Adipocyte (in vitro differentiated cells): Measurements from ENCODE around the gene KRTAP10-1.

Experiments used
- DNase-seq: peaks from one replicate; pipeline ENCODE4 v3.0.0-alpha.2; 2015; ENCODE audit warnings: low read depth
- H3K27me3 ChIP-seq: replicated peaks from 2 replicates; pipeline ENCODE4 v1.7.0; 2013; ENCODE audit warnings: mild to moderate bottlenecking, low read length, moderate library complexity; ENCODE audit not compliant: control insufficient read depth, insufficient read depth
- H3K36me3 ChIP-seq: 2 replicates; pipeline ENCODE4 v1.7.0; 2013; ENCODE audit warnings: low read length, mild to moderate bottlenecking, moderate library complexity; ENCODE audit not compliant: control insufficient read depth, insufficient read depth, severe bottlenecking
- H3K4me1 ChIP-seq: 2 replicates; pipeline ENCODE4 v1.7.0; 2013; ENCODE audit warnings: mild to moderate bottlenecking, low read length, moderate library complexity; ENCODE audit not compliant: control insufficient read depth, insufficient read depth
- H3K4me3 ChIP-seq: 2 replicates; pipeline ENCODE4 v1.7.0; 2013; ENCODE audit warnings: mild to moderate bottlenecking, low read length, moderate library complexity
- H3K9ac ChIP-seq: 2 replicates; pipeline ENCODE4 v1.7.0; 2013; ENCODE audit warnings: mild to moderate bottlenecking, low read length, moderate library complexity
- H3K9me3 ChIP-seq: 2 replicates; pipeline ENCODE4 v1.7.0; 2013; ENCODE audit warnings: mild to moderate bottlenecking, low read length, moderate library complexity; ENCODE audit not compliant: control insufficient read depth

The KRTAP10-1 gene

GRCh38 chr21:44530903-44531605, 8.9 kb downstream of the KRTAP10-1 start:
- H3K4me3 ChIP-seq = no peak overlapping the region
- no peaks in the 10 kb centered on the region for H3K36me3 ChIP-seq
- no peaks in the 10 kb centered on the region for H3K4me1 ChIP-seq
- no peak overlapping the region for H3K9ac ChIP-seq
- DNase-seq = no peak
- peaks cover 14% of the 10 kb centered on the region for H3K27me3 ChIP-seq
- no peaks in the 10 kb centered on the region for H3K9me3 ChIP-seq

GRCh38 chr21:44530221-44530902, 9.6 kb downstream of the KRTAP10-1 start:
- no peaks in the 10 kb centered on the region for H3K9me3 ChIP-seq
- no peak overlapping the region for H3K9ac ChIP-seq
- H3K27me3 ChIP-seq = peaks cover 14% of the 10 kb centered on the region
- no peaks in the 10 kb centered on the region for H3K36me3 ChIP-seq
- no peak overlapping the region for H3K4me3 ChIP-seq
- H3K4me1 ChIP-seq = no peaks in the 10 kb centered on the region
- DNase-seq = no peak

GRCh38 chr21:44529503-44530125, 10.4 kb downstream of the KRTAP10-1 start:
- Histone ChIP-seq H3K36me3 (no peaks in the 10 kb centered on the region), H3K4me3 (no peak overlapping the region), H3K4me1 (no peaks in the 10 kb centered on the region), H3K9ac (no peak overlapping the region), H3K9me3 (no peaks in the 10 kb centered on the region), H3K27me3 (peaks cover 14% of the 10 kb centered on the region)
- no peak for DNase-seq

GRCh38 chr21:44529011-44529421, 11.0 kb downstream of the KRTAP10-1 start:
- H3K9ac ChIP-seq = no peak overlapping the region
- H3K4me1 ChIP-seq = no peaks in the 10 kb centered on the region
- DNase-seq = no peak
- no peaks in the 10 kb centered on the region for H3K36me3 ChIP-seq
- H3K27me3 ChIP-seq = peaks cover 14% of the 10 kb centered on the region
- H3K4me3 ChIP-seq = no peak overlapping the region
- no peaks in the 10 kb centered on the region for H3K9me3 ChIP-seq

DNA sequence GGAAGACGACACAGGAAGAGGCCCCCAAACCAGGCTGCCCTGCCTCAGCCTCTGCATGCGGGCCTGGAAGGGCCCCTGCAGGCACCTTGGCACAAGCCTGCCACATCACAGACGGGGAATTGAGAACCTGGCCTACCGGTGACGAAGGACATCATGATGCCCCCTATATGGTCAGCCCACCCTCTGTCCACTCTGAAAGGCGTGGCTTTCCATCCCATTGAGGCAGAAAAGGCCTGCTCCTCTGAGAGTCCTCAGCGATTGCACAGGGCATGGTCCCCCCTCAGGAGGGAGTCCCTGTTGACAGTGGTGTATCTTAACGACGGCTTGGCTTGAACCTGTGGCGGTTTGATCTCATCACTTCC, 11.4 kb downstream of the KRTAP10-1 start:
- no peak for DNase-seq
- Histone ChIP-seq H3K27me3 (peaks cover 14% of the 10 kb centered on the region), H3K9ac (no peak overlapping the region), H3K9me3 (no peaks in the 10 kb centered on the region), H3K36me3 (no peaks in the 10 kb centered on the region), H3K4me3 (no peak overlapping the region), H3K4me1 (no peaks in the 10 kb centered on the region)

DNA sequence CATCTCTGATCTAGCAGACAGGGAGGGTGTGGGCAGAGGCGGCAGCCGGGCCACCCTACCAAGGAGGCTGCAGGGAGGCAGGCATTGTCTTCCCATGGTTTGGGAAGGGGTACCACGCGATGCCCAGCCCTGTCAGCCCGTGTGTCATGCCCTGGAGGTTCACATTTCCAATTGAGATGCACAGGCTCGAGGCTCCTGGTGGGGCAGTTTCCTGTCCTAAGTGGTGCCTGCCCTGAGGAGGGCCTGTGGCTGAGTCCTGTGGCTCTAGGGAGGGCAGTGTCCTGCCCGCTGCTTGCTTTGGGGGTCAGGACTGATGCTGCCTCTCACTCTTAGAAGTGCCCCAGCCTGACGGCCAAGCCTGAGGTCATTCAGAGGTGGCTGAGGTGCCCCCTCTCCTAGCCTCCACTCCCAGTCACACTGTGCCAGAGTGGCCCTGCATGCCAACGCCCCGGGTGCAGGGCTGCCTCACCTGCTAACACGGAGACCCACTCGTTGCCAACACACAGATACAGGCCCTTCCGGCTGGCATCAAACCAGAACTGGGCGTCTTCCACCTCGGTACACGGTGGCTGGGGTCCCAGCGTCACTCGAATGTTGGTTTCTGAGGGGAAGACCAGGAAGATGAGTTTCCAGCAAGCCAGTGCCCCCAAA, 11.9 kb downstream of the KRTAP10-1 start:
- no peak overlapping the region for H3K9ac ChIP-seq
- DNase-seq = no peak
- no peaks in the 10 kb centered on the region for H3K36me3 ChIP-seq
- peaks cover 14% of the 10 kb centered on the region for H3K27me3 ChIP-seq
- H3K9me3 ChIP-seq = no peaks in the 10 kb centered on the region
- no peaks in the 10 kb centered on the region for H3K4me1 ChIP-seq
- H3K4me3 ChIP-seq = no peak overlapping the region

DNA sequence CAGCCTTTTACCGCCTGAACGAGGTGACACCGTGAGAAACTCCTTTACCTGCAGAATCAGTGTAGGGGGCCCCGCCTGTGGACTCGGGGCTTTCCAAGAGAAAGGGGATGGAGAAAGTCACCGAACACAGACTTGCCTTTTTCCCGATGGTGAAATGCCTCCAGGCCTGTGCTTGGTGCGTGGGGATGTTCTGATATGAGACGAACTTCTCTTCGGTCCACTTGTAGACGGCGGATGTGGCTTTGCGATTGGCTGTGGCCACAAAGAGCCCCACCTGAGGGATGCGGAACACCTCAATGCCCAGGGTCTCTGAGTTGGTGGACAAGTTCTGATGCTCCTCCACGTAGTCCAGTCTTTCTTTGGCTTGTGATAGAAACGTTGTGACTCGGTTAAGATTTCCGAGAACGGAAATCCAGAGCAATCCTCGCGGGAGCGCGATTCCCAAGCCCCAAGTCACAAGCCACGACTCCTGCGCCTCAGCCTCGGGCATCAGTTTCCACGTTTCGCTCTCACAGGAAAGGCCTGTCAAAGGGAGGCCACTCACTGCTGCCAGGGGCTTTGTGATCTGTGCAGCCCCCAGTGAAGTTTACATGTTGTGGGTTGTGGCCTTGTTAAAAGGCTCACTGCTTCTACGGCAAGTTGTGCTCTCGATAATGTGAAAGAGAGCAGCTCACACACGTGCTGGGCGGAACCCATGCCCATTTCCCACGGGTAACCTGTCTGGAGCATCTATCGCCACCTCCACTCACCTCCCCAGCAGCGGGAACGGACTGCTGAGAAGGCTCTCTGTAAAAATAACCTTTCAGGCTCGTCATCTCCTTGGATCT, 12.6 kb downstream of the KRTAP10-1 start:
- no peak for DNase-seq
- no peak overlapping the region for H3K9ac ChIP-seq
- H3K4me3 ChIP-seq = no peak overlapping the region
- H3K27me3 ChIP-seq = peaks cover 14% of the 10 kb centered on the region
- H3K4me1 ChIP-seq = no peaks in the 10 kb centered on the region
- H3K36me3 ChIP-seq = no peaks in the 10 kb centered on the region
- no peaks in the 10 kb centered on the region for H3K9me3 ChIP-seq

GRCh38 chr21:44526096-44526997, 13.6 kb downstream of the KRTAP10-1 start:
- DNase-seq = no peak

DNA sequence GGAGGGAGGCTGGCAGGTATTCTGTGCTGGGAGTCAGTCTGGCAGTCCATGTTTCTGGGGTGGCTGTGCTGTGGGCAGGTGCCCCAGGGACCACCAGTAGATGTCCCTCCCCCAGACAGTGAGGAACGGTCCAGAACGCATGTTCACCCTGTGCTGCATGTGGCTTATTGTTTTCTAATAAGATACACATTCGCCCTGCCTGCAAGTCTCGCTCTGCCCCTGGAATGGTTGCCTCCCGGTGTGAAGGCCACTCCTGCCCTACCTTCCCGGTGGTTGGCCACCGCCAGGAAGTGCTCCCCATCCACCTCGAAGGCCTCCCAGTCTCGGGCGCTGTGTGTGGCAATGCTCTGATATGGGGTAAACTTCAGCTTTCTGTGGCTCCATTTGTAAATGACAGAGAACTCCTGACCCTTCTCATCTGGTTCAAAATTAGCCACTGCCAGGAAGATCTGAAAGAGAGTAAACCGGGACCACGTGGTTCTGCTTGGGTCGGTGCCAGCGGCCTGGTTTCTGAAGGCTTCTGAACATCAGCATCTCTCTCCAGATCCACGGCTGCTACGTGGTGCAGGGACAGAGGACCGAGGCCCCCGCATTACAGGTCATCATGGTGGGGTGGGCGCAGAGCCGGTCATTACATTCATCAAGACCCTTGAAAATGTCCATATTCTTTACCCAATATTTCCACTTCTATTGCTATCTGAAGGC, 14.5 kb downstream of the KRTAP10-1 start:
- Histone ChIP-seq H3K36me3 (no peaks in the 10 kb centered on the region), H3K9me3 (no peaks in the 10 kb centered on the region), H3K9ac (no peak overlapping the region), H3K27me3 (peaks cover 5% of the 10 kb centered on the region), H3K4me1 (no peaks in the 10 kb centered on the region), H3K4me3 (no peak overlapping the region)
- DNase-seq = no peak

More at GRCh38 chr21:44526096-44526997, 13.6 kb downstream of the KRTAP10-1 start:
- Histone ChIP-seq H3K9me3 (no peaks in the 10 kb centered on the region), H3K27me3 (peaks cover 9% of the 10 kb centered on the region), H3K4me3 (no peak overlapping the region), H3K4me1 (no peaks in the 10 kb centered on the region), H3K9ac (no peak overlapping the region), H3K36me3 (no peaks in the 10 kb centered on the region)
